GM18526 (cell line): ENCODE results near the gene ZNF236.

Source experiments
- POLR2A ChIP-seq: IDR thresholded peaks from 3 replicates; pipeline ENCODE4 v1.6.1; 2011; ENCODE audit not compliant: insufficient read length; ENCODE audit errors: extremely low read depth

The ZNF236 gene

GRCh38 chr18:76878426-76878825 lies 56.1 kb downstream of the ZNF236 start:
- TF ChIP-seq POLR2A, result no peak

DNA sequence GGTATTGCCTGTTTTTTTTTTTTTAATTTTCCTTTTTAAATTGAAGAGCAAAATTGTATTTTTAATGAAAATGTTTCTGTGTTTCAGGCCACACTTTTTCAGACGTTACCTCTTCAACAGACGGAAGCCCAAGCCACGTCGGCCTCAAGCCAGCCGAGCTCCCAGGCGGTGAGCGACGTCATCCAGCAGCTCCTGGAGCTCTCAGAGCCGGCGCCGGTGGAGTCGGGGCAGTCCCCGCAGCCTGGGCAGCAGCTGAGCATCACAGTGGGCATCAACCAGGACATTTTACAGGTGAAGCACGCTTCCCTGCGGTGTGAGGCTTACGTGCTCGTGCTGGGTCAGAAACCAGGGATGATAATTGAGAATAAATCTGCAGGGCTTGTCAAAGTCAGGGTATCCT lies 57.7 kb downstream of the ZNF236 start:
- TF ChIP-seq POLR2A, result no peak

DNA sequence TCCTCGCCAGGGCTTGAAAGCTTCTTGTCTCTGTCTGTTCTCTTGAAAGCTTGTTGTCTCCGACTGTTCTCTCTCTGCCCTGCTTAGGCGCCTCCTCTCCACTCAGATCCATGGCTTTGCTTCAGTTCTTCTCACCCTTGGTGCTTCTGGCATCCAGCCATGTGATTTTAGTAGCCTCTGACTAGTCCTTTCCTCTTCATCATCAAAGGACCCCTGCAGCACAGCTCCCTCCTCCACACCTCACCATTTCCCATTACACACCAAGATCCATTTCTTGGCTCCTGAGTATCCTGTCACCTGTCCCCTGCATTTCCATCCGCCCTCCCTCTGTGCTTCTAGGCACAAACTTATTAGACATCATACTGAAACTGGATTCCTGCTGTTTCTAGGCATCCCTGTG lies 59.4 kb downstream of the ZNF236 start:
- no peak for TF ChIP-seq POLR2A

GRCh38 chr18:76882146-76882545 lies 59.8 kb downstream of the ZNF236 start:
- TF ChIP-seq POLR2A, result no peak

- no peak for TF ChIP-seq POLR2A
Observed at GRCh38 chr18:76885001-76885400, 62.6 kb downstream of the ZNF236 start.

GRCh38 chr18:76886112-76886511 lies 63.8 kb downstream of the ZNF236 start:
- TF ChIP-seq POLR2A, result no peak

GRCh38 chr18:76889091-76889699 lies 66.8 kb downstream of the ZNF236 start:
- no peak for TF ChIP-seq POLR2A

- TF ChIP-seq POLR2A, result no peak
Observed at GRCh38 chr18:76892832-76893231, 70.5 kb downstream of the ZNF236 start.

GRCh38 chr18:76894566-76895346 lies 72.4 kb downstream of the ZNF236 start:
- no peak for TF ChIP-seq POLR2A

DNA sequence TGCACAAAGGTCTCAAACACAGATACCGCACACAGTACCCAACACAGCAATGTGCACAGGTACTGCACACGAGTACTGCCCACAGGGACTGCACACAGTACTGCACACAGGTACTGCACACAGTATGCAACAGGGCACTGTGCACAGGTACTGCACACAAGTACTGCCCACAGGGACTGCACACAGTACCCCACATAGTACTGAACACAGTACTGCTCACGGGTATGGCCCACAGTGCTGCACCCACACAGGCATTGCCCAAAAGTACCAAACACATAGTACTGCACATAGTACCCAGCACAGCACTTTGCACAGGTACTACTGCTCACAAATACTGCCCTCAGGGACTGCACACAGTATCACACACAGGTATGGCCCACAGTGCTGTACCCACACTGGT lies 73.1 kb downstream of the ZNF236 start:
- TF ChIP-seq POLR2A, result no peak

- no peak for TF ChIP-seq POLR2A
Observed at GRCh38 chr18:76896677-76897076, 74.3 kb downstream of the ZNF236 start.

GRCh38 chr18:76897257-76897656 lies 74.9 kb downstream of the ZNF236 start:
- TF ChIP-seq POLR2A, result no peak

DNA sequence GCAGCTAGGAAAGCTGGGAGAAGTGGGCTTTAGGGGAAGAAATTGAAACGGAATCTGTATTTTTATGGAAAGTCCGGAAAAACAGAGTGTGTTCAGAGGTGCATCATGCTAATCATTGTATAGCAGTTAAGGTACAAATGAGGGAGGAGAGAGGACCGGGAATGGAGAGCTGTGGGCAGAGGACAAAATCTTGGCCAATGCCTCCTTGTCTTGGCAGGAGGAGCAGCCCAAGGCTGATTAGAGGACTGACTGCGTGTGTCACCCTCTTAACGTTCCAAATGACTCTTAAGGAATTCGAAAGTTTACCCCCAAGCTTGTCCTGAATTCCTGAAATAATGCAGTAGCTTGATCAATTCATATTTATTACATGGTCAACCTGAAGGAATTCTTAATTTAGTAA lies 81.0 kb downstream of the ZNF236 start:
- TF ChIP-seq POLR2A, result no peak

DNA sequence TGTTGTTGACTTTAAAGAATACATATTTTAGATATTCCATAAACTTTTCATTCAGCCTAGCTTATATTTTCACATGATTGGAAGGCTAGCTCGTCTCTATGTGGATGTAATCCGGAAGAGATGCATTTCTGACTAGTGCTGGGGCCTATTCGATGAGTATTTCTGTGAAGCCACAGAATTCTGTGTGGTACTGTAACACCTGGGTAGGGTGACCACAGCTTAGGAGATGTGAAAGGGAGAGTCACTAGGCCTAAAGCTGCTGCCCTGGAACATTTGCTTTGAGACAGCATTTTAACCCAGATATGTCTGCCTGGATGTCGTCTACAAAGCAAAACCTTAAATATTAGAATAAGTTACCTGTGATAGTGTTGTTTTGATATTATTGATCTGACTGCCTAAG lies 83.5 kb downstream of the ZNF236 start:
- no peak for TF ChIP-seq POLR2A

DNA sequence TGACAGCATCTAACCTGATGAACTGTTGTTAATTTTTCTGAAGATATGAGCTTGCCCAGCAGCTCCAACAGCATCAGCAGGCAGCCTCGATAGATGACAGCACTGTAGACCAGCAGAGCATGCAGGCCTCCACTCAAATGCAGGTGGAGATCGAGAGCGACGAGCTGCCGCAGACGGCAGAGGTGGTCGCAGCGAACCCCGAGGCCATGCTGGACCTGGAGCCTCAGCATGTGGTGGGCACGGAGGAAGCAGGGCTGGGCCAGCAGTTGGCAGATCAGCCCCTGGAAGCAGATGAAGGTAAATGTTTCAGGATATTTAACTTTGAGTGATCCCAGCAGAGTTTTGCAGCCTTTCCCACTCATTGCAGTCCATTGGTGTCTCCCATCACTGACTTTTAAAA lies 85.9 kb downstream of the ZNF236 start:
- no peak for TF ChIP-seq POLR2A

GRCh38 chr18:76909439-76909838 lies 87.1 kb downstream of the ZNF236 start:
- TF ChIP-seq POLR2A, result no peak

- TF ChIP-seq POLR2A, result no peak
Observed at GRCh38 chr18:76911440-76911839, 89.1 kb downstream of the ZNF236 start.

DNA sequence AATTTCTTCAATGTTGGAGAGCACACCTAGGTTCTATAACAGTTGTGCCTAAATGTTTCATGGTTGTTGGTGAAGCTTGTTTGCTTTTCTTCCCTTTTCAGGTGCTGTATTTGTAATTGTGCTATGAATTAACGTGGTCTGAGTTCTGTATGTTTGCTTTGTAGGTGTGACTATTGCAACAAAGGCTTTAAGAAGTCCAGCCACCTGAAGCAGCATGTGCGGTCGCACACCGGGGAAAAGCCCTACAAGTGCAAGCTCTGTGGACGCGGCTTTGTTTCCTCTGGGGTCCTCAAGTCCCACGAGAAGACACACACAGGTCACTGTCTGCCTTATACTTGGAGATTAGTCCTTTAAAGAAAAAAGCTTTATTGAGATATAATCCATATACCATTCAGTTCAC lies 91.2 kb downstream of the ZNF236 start:
- no peak for TF ChIP-seq POLR2A

- TF ChIP-seq POLR2A, result no peak
Observed at GRCh38 chr18:76914314-76914713, 92.0 kb downstream of the ZNF236 start.
